RWPE2 (cell line): ENCODE measurements around the gene STRIP2.
A peak's percentile ranks its signal among the peaks of the same experiment; 100 is the strongest.
"Not testable (repeated sequence)": the region's sequence is repeated elsewhere in the genome, so short reads cannot be mapped to it uniquely, and the experiment has no call there.

Experiments
- ATAC-seq: fragments of 200-7000 bp; cut with Tn5 transposase; 3 replicates; pipeline ENCODE4 v1.9.1; 2021; ENCODE audit warnings: low read depth
- DNase-seq: peaks from one replicate; pipeline ENCODE4 v3.0.0-alpha.2; 2020; ENCODE audit warnings: low spot score
- H3K27ac ChIP-seq: fragments of 450-650 bp; 2 replicates; pipeline ENCODE4 v1.5.1; 2017; ENCODE audit warnings: mild to moderate bottlenecking; ENCODE audit not compliant: poor library complexity, severe bottlenecking
- H3K27me3 ChIP-seq: fragments of 250-450 bp; sonication (Bioruptor Pico); 2 replicates; pipeline ENCODE4 v1.5.1; 2021; ENCODE audit warnings: mild to moderate bottlenecking, moderate library complexity; ENCODE audit not compliant: insufficient read depth, poor library complexity, severe bottlenecking
- H3K36me3 ChIP-seq: fragments of 250-450 bp; sonication (Bioruptor Pico); 2 replicates; pipeline ENCODE4 v1.5.1; 2020; ENCODE audit warnings: low read depth, mild to moderate bottlenecking, moderate library complexity
- H3K4me1 ChIP-seq: fragments of 250-450 bp; sonication (Bioruptor Pico); 2 replicates; pipeline ENCODE4 v1.5.1; 2021; ENCODE audit warnings: mild to moderate bottlenecking, moderate library complexity; ENCODE audit not compliant: insufficient read depth, poor library complexity, severe bottlenecking
- H3K4me3 ChIP-seq: fragments of 250-450 bp; sonication (Bioruptor Pico); 2 replicates; pipeline ENCODE4 v1.5.1; 2021; ENCODE audit warnings: mild to moderate bottlenecking, moderate library complexity; ENCODE audit not compliant: severe bottlenecking
- H3K9me3 ChIP-seq: fragments of 250-450 bp; sonication (Bioruptor Pico); 2 replicates; pipeline ENCODE4 v1.5.1; 2021; ENCODE audit warnings: mild to moderate bottlenecking, moderate library complexity; ENCODE audit not compliant: severe bottlenecking
- CTCF ChIP-seq: fragments of 450-650 bp; IDR thresholded peaks from one replicate; pipeline ENCODE4 v1.5.1; 2017; ENCODE audit warnings: mild to moderate bottlenecking, moderate library complexity; ENCODE audit not compliant: poor library complexity, severe bottlenecking

Gene STRIP2

GRCh38 chr7:129437190-129437589, 3.0 kb downstream of the STRIP2 start:
- ATAC-seq: no peak

DNA sequence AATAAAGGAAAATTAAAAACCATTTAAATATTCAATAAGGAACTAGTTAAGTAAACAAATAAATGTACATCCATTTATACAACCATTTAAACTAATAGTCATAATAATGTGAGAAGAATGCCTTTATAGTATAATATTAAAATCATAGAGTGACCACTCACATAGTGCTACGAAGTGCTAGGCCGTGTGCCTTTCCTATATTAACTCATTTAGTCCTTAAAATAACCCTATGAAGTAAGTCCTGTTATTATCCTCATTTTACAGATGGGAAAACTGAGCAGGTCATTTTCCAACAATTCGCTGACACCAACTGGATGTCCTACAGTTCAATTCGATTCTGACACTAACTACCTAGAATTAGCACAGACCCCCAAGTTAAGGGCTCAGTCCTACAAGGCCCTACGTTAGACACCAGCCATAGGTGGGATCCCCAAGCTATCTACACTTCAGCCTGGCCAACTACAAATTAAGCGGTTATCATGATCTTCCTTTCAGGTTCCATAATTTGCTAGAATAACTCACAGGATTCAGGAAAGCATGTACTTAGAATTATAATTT, 4.1 kb downstream of the STRIP2 start:
- Histone ChIP-seq H3K4me3 (no peak overlapping the region), H3K4me1 (peaks cover 28% of the 10 kb centered on the region), H3K27me3 (no peaks in the 10 kb centered on the region), H3K36me3 (peaks cover 9% of the 10 kb centered on the region), H3K9me3 (no peaks in the 10 kb centered on the region), H3K27ac (peak overlapping the region; percentile 80)
- TF ChIP-seq CTCF: no peak
- ATAC-seq (no peak), DNase-seq (no peak)

More at GRCh38 chr7:129437190-129437589, 3.0 kb downstream of the STRIP2 start:
- Histone ChIP-seq H3K36me3 (peaks cover 9% of the 10 kb centered on the region), H3K27ac (no peak overlapping the region), H3K27me3 (no peaks in the 10 kb centered on the region), H3K4me1 (peaks cover 28% of the 10 kb centered on the region), H3K9me3 (no peaks in the 10 kb centered on the region), H3K4me3 (no peak overlapping the region)
- no peak for TF ChIP-seq CTCF
- no peak for DNase-seq

- DNase-seq (no peak), ATAC-seq (peak; percentile 74)
- Histone ChIP-seq H3K4me3 (no peak overlapping the region), H3K36me3 (peaks cover 11% of the 10 kb centered on the region), H3K4me1 (peaks cover 28% of the 10 kb centered on the region), H3K27ac (peak overlapping the region; percentile 80), H3K9me3 (no peaks in the 10 kb centered on the region), H3K27me3 (no peaks in the 10 kb centered on the region)
- no peak for TF ChIP-seq CTCF
These were observed 4.8 kb downstream of the STRIP2 start for GRCh38 chr7:129438839-129439651.

DNA sequence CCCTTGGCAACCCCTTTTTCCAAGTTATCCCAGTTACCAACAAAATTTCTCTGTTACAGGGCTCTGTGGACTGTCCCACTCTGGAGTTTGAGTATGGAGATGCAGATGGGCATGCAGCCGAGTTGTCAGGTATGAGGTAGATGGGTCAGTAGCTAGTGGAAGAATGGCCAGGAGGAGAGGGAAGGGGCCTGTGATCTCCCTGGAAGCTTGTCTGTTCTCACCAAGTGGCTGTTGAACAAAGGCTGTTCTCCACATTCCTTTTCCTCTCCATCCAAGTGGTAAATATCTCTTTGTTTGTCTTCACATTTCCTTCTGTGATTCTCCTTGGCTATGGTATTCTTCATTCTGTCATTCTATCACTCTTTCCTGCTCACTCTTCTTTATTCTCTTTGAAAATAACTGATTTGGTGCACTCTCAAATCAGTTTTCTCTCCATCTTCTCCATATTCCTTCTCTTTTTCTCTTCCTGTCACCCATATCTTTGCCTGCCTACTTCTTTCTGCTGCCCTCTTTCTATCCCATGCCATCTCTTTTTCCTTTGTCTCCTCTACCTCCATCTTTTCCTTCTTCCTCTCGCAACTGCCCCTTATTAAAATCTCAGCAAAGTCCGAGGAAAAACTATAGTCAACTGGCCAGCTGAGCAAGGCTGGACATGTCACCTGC, 5.9 kb downstream of the STRIP2 start:
- TF ChIP-seq CTCF: no peak
- DNase-seq (no peak), ATAC-seq (no peak)
- Histone ChIP-seq H3K36me3 (peaks cover 20% of the 10 kb centered on the region), H3K27ac (peak overlapping the region; percentile 80), H3K27me3 (no peaks in the 10 kb centered on the region), H3K4me1 (peaks cover 33% of the 10 kb centered on the region), H3K4me3 (no peak overlapping the region), H3K9me3 (no peaks in the 10 kb centered on the region)

DNA sequence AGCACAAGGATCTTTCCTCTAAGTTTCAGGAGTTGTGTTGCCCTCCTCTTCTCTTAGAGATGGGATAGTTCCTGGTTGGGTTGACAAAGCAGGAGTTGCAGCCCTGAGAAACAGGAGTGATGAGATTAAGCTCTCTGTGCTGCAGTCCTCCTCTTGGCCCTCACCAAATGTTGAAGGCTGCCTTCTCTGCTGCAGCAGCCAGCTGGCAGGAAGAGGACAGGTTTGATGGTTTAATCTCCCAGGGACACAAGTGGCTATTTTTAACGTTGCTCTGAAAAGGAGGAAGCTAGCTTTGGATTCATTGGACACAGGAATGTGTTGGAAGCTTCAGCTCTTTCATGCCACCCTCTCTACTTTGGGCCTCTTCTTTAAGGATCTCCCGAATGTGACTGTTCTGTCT, 9.4 kb downstream of the STRIP2 start:
- Histone ChIP-seq H3K36me3 (peaks cover 20% of the 10 kb centered on the region), H3K4me3 (no peak overlapping the region), H3K27ac (no peak overlapping the region), H3K9me3 (no peaks in the 10 kb centered on the region), H3K27me3 (no peaks in the 10 kb centered on the region), H3K4me1 (peaks cover 17% of the 10 kb centered on the region)
- DNase-seq: no peak
- TF ChIP-seq CTCF: no peak
- ATAC-seq: no peak

DNA sequence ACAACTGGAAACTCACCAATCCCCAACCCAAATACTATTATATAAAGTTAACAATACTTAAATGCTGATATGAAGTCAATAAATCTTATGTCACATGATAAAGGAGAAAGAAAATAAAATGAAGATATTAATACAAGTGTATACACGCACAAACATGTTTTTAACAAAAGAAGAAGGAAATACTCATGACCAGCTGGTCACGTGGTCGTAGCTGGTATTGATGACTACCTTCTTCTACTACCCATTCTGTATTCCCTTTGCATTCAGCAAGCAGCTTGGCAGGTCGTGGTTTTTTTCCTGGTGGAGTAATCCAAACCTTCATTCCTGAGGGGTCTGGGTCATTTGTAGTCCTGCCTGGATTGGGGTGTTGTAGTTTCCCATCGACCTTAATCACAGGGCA, 10.5 kb downstream of the STRIP2 start:
- not testable (repeated sequence) for H3K4me3 ChIP-seq, DNase-seq, H3K4me1 ChIP-seq, H3K27me3 ChIP-seq, H3K9me3 ChIP-seq, H3K27ac ChIP-seq, ATAC-seq
- H3K36me3 ChIP-seq: peaks cover 20% of the 10 kb centered on the region

DNA sequence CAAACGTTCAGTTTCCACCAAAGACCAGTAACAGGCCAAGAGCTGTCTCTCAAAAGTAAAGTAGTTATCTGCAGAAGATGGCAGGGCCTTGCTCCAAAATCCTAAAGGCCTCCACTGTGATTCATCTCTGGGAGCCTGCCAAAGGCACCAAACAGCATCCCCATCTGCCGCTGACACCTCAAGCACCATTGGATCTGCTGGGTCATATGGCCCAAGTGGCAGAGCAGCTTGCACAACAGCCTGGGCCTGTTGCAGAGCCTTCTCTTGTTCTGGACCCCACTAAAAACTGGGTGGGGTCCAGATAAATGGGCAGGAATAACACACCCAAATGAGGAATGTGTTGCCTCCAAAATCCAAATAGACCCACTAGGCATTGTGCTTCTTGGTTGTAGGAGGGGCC, 12.7 kb downstream of the STRIP2 start:
- not testable (repeated sequence) for H3K27ac ChIP-seq, DNase-seq, H3K9me3 ChIP-seq, ATAC-seq, H3K4me1 ChIP-seq, H3K27me3 ChIP-seq, H3K4me3 ChIP-seq
- peaks cover 13% of the 10 kb centered on the region for H3K36me3 ChIP-seq
